NCI-H345 treated with DMSO at 0.1 percent for 48 hours (cell line): ENCODE measurements around the gene SSBP2.
"Not testable (repeated sequence)": the region's sequence is repeated elsewhere in the genome, so short reads cannot be mapped to it uniquely, and the experiment has no call there.

Experiments
- DNase-seq: peaks from one replicate; lab custom pipeline; 2025; ENCODE audit not compliant: unreplicated experiment; lab: John Stamatoyannopoulos, UW

Gene SSBP2

DNA sequence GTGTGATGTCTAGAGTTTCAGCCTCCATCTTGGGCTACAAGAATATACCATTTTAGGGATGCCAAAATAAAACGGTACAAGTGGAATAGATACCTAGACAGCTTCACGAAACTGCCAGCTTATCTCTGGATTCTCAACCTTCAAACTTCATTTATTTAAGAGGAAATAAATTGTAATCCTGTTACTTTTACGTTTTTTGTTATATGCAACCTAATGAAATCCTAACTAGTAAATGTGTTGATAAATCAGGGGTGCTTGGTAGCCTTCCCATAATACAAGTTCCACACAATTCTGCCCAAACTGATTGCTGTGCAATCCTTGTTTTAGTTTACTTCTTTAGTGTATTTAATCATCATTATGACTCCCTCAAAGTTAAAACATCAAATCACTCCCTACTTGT, 75.5 kb downstream of the SSBP2 start:
- no peak for DNase-seq

DNA sequence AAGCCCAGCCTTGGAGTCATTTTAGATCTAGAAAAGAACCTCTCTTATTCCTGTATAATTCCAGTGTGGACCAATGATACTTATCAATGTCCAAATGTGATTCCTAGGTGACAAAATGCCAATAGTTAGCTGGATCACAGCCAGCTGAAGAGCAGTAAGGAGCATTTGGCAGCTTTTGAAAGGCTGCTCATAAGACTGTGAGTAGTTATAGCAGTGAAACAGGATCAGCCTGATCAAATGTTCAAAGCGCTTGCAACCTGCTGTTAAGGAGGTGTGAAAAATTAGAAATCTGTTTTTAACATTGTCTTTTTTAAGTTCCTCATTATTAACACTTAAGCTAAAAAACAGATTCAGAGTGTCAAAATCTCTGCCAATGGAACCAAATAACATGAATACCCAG, 85.1 kb downstream of the SSBP2 start:
- DNase-seq: no peak

DNA sequence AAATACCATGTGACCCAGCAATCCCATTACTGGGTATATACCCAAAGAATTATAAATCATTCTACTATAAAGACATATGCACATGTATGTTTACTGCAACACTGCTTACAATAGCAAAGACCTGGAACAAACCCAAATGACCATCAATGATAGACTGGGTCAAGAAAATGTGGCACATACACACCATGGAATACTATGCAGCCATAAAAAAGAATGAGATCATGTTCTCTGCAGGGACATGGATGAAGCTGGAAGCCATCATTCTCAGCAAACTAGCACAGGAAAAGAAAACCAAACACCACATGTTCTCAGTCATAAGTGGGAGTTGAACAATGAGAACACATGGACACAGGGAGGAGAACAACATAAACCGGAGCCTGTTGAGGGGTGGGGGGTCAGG, 90.3 kb downstream of the SSBP2 start:
- DNase-seq: not testable (repeated sequence)

DNA sequence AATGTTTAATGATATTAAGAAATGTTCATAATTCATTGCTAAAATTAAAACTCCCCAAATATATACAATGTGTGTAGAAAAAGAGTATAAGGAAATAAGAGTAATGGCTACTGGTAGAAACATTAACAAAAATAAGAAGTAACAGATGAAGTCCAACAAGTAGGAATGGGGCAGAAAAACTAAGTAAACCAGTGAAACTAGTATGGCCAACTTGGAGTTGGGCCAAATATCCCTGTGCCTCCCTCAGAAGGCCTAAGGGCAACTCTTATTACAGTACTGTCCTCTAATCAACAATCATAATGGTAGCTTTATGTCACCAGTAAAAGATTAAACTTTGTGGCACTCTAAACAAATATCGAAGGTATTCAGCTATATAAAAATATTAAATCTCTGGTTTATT, 93.5 kb downstream of the SSBP2 start:
- DNase-seq: no peak

DNA sequence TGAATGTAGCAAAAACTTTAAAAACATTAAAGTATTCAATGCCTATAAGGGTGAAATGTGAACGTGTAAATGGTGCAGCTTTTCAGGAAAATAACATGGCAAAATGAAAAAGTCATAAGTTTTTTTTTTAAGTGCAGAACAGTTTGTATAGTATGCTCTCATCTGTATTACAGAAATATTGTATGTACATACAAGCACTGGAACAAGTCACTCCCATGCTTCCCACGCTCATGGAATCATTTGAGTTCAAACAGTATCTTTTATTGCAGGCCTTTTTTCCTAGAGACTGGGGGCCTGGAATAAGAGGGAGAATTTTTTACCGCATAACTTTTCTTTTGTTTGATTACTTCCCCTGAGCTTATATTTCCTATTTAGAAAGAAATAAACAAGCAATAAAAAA, 94.1 kb downstream of the SSBP2 start:
- DNase-seq: no peak

DNA sequence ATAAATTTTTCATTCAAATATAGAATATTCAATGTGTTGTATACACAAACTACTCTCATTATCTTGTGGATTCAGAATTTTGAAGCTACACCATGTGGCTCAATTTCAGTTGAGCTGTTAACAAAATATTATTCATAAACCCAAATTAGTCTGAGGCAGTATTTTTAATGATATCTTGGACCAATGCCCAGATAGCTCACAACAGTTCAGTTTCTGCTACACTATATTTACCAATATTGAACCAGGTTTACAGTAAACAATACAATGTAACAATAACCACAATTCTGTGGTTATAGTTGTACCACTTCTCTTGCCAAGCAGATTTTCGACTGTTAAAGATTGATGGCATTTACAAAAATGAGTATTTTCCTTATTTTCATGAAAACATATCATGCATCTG, 99.9 kb downstream of the SSBP2 start:
- no peak for DNase-seq

DNA sequence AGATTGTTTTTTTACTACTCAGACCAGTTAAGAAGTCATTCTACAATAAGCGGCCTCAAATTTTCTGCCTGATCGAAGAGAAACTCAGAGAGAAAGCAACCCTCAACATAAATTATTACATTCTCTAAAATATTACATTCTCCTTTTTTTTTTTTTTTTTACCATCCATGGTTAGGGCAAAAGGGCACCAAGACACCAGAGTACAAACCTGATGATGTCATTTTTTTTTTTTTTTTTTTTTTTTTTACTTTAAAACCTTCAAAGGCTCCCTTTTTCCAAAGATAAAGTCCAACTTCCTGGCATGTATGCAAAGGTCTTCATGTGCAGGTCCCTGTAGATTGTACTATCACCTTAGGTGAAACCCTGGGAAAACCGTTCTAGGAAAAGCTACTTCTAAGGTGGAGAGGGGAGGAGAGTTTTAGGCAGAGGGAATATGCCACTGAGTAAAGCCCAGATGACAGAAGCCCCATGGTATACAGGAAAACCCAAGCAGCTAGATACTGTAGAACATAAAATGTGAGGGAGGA, 104.4 kb downstream of the SSBP2 start:
- DNase-seq: no peak

DNA sequence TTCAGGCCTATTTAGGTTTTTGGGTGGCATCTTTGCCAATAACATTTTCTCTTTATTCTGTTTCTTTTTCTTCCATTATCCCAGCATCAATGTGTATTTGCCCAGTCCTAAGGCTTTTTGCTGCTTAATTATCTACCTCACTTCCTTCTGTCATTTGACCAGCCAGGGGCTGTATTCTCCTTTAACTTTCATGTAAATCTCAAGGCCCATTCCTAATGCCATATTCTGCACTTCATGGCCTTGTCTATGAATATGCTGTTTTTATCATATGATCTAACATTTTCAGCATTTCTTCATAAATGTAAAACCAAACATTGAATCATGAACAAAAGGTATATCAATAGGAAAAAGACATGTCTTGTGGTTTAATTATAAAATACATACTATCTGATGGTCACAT, 108.7 kb downstream of the SSBP2 start:
- no peak for DNase-seq

DNA sequence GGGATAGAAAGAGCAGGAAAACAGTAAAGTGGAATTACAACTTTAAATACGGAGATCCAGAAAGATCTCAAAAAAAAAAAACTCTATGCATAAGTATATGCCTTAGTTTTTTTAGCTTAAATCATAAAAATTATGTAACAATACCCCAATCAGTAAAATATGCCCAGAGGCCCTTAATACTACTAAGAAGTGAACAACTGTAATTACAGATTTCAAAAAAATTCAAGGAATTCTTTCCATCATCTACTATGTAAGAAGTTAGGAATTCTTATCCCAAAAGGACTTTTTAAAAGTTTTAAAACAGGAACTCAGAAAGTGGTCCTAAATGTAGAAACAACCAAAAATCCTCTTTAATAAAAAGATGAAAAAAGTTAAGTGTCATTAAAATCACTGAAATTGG, 111.3 kb downstream of the SSBP2 start:
- no peak for DNase-seq

DNA sequence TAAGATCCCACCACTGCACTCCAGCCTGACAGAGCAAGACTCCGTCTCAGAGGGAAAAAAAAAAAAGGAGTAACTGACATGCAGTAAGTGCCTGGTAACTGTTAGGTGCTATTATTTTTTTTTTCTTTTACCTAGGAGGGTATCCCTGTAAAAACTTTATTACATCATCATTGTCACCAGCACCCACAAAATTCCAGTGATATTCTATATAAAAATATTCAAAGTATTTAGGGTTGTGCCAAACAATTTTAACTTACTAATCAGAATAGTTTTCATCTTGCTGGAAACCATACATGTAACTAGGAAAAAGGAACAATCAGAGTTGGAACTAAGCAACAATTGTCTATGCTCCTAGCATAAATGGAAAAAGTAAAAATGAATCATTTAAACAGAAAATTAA, 112.4 kb downstream of the SSBP2 start:
- DNase-seq: no peak

DNA sequence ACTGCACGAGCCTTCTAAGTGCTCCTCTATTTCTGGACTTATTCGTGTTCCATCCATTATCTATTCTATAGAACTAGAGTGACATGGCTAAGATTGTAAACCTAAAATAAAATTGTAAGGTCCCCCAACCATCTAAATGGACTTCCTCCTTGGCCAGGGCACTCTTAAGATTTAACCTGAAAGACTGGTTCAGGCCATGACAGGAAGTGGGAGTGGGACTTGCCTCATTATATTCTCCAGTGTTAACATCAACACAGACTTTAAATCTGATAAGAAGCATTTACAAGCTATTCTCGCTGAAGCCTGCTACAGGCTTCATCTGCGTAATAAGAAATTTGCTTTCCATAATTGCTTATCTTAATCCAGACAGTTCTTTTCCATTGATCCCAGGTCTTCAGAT, 117.0 kb downstream of the SSBP2 start:
- no peak for DNase-seq

DNA sequence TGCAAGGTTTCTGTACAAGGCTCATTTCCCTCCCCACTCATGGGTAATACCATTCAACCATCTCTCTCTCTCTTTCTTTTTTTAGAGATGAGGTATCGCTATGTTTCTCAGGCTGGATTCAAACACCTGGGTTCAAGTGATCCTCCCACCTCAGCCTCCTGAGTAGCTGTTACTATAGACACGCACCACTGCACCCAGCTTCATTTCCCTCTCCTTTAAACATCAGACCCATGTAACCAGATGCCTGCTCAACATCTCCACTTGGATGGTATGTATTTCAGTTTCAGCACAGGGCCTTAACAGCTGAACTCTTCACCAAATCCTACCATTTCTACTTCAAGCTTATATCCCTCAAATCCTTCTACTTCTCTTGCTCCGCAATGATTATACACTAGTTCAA, 117.4 kb downstream of the SSBP2 start:
- DNase-seq: no peak

DNA sequence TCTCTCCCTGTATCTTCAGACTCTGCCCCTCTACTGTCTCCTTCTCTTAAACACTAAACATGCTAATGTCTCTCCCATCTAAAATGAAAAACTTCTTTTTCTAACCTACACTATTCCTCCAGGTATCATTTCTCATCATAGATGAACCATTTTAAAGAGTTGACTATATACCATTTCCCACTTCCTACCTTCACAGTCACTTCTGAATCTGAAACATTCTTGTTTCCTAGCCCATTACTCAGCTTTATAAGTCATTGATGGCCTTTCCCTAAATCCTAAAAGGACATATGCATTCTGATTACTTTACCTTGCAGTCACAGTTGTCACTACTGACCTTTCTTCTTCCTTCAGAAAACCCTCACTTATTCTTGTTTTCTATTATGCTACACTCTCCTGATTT, 118.2 kb downstream of the SSBP2 start:
- DNase-seq: no peak

DNA sequence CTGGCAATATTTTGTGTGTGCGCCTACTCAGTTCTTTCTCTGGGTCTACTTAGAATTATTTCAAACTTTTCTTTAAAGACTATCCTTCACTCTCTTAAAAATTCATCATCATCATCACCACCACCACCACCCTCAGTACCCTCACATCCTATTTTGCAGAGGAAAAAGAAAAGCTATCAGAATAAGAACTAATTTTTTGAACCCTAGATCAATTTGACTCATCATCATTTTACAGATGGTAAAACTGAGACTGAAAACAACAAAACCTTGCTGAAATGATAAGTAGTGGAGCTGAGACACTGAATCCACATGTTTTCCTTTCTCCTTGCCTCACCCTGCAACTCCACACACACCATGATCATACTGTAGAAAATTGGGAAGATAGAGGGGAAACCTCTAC, 119.3 kb downstream of the SSBP2 start:
- no peak for DNase-seq

DNA sequence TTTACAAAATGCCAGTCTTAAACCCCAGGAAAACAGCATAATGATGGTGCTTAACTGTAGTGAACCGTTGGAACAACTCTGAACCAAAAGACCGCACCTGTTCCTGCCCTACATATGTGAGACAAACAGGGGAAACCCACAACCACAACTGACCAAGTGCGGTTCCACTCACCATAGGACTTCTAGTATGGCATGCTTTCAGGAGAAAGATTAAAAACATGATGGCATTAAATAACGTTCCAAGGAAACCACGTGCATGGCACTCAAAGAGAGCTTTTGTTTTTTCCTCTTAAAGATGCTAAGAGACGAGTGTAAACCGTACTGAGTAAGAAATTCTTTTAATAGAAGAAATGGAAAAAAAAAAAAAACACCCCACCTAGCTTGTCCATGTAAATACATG, 119.8 kb downstream of the SSBP2 start:
- DNase-seq: no peak

DNA sequence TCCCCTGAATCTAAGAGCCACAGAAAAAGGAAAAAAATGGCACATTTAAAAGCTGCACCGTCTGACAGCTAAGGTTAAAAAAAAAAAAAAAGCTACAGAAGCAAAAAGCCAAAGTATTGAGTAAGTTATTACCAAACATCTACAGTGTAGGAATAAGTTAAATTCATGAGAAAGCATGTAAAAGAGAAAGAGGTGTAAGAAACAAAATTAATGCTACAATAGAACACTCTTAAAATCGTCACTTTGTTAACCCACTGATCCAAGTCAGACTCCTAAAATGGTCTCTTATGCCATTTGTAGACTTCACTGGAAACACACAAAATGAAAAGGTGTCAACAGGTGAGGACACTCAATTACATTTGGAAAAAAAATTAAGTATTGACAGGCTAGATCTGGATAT, 120.2 kb downstream of the SSBP2 start:
- no peak for DNase-seq

DNA sequence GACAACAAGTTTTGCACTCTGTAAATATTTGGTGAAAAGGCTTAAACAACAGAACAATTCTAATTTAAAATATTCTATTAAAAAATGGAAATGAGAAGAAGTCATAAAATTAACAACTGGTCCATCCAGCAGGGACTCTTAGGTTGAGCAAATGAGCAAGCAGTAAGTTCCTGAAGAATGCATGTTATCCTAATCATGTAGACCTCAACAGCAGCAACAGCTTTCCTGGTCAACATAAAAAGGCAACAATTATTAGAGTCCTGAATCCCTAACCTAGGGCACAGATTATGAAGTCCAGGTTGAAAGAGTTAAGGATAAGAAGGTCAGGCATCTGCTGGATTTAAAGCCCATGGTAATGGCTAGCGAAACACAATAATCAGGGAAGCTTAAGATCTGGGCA, 120.9 kb downstream of the SSBP2 start:
- no peak for DNase-seq

DNA sequence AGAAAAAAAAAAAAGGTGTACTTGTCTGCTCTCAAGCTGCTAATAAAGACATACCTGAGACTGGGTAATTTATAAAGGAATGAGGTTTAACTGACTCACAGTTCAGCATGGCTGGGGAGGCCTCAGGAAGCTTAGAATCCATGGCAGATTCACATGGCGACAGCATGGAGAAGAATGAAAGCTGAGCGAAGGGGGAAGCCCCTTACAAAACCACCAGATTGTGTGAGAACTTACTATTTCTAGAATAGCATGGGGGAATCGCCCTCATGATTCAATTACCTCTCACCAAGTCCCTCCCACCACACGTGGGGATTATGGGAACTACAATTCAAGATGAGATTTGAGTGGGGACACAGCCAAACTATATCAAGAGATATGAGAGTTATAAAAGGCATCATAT, 122.8 kb downstream of the SSBP2 start:
- not testable (repeated sequence) for DNase-seq

DNA sequence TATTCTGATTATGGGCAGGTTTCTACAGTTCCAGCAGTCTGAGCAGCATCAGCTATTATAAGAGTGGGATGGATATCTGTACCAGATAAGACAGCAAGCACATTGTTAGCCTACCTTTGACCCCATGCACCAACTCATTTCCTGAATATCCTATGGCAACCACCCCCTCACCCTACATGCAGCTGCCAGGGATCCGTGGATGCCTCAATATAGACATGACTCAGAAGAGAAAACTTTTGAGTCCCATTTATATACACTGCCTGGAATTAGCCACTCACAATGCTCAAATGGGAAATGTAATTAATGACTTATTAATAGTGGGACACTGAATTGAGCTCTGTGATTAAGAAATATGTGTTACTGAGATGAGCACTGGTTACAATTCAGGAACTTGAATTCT, 124.4 kb downstream of the SSBP2 start:
- DNase-seq: no peak

DNA sequence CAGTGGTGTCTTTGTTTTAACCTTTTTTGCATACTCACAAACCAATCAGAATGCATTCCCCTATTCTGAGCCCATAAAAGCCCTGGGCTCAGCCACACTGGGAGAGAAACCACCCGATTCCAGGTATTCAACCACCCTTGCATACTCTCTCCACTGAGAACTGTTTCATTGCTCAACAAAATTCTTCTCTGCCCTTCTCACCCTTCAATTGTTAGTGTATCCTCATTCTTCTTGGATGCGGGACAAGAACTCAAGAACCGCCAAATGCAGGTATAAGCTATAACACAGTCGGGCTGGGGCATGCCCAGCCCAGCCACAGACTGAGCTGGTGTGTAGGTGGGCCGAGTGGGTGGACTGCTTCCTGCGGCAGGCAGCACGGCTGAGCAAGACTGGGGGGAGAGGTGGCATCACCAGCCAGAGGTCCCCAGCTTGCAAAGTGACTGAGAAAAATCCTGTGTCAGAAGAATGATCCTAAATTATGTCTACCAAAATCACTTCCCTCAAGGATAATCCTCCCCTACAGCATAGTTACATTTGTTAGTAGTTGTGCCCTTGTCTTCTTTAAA, 141.0 kb downstream of the SSBP2 start:
- no peak for DNase-seq

DNA sequence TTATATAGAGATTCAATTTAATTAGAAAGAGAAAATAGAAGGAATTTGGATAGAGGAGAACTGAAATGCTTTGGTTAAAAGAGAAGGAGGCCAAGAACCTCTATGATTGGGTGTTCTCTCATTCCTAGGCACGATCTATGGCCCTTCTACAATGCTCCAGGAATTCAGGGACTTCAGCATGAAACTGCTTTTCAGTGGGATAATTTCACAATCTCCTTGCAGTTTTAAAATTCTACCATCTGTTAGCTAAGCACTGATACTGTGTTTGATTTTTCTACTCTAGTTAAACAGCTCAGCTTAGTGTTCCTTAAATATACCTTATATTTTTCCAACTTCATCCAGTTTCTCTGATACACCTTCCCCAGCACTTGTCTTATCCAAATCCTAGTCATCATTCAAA, 141.9 kb downstream of the SSBP2 start:
- no peak for DNase-seq

DNA sequence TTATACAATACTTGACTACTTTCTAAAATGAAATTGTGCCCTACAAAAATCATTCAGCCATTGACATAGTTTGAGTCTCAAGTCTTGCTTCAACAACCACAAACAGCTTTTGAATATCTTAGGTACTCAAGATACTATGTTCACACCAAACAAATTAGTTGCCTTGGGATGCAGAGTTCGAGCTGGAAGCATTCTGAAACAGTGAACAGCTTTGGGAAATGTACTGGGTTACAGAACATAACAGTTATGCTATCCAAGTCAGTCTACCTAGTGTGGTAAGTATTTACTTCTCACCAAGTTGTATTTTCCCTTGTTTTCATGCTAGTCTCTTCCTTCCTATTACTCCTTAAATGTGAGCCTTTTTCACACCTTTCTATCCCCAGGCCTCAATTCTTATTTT, 143.2 kb downstream of the SSBP2 start:
- no peak for DNase-seq

DNA sequence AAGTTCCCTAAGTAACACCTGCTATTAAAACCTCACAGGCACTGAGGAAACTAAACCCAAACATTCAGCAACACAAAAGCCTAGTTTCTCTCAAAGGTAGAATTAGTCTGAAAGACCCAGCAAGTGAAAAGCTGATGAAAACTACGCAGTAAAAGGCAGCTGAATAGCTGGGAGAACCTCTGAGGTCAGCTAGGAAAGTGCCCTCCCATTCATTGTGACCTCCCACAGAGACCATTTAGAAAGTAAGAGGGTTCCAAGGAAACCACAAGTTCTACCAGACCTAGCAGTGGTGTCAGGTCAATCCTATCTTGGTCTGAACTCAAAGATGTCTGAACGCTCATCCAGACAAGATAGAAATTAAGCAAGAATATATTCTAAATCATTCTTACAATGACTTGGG, 144.7 kb downstream of the SSBP2 start:
- no peak for DNase-seq

DNA sequence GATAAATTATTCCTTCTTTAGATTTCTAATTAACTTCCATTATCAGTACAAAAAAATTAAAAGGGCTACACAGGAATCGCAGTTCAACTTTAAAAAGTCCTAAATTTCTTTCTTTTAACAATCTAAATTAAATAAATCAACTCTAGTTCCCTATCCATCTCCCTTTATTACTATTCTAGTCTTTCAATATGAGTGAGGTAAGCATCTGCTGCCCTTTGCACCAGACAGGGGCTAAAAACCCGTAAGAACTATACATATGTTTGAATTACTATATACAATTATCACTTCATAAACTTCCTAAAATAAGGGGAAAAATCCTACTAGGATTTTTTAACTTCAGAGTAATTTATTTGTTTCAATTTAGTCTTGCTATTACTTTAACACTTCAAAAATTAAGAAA, 145.6 kb downstream of the SSBP2 start:
- no peak for DNase-seq
